HG02798 (cell line): ENCODE measurements around the gene MXRA5.
"Not testable (repeated sequence)": the region's sequence is repeated elsewhere in the genome, so short reads cannot be mapped to it uniquely, and the experiment has no call there.

Experiments used
- ATAC-seq: cut with Tn5 transposase; IDR thresholded peaks from one replicate; pipeline ENCODE4 v1.9.1; 2021; ENCODE audit warnings: mild to moderate bottlenecking; ENCODE audit not compliant: unreplicated experiment, poor library complexity

MXRA5 gene

GRCh38 chrX:3346501-3347259 lies at the start of gene MXRA5:
MXRA5 (minus strand) TSS chrX:3346652; CDS start chrX:3343833, 2,819 bp downstream.
- ATAC-seq = no peak

- no peak for ATAC-seq
Measured at GRCh38 chrX:3393581-3394111, 47.2 kb upstream of the MXRA5 start.

GRCh38 chrX:3393178-3393577 lies 46.7 kb upstream of the MXRA5 start:
- no peak for ATAC-seq

GRCh38 chrX:3388457-3388856 lies 42.0 kb upstream of the MXRA5 start:
- ATAC-seq = no peak

- no peak for ATAC-seq
Measured at GRCh38 chrX:3384327-3384726, 37.9 kb upstream of the MXRA5 start.

GRCh38 chrX:3380603-3381002 lies 34.2 kb upstream of the MXRA5 start:
- no peak for ATAC-seq

- no peak for ATAC-seq
Measured at GRCh38 chrX:3379111-3379510, 32.7 kb upstream of the MXRA5 start.

GRCh38 chrX:3378156-3378555 lies 31.7 kb upstream of the MXRA5 start:
- ATAC-seq = no peak

GRCh38 chrX:3377560-3377959 lies 31.1 kb upstream of the MXRA5 start:
- ATAC-seq = no peak

GRCh38 chrX:3375878-3376508 lies 29.5 kb upstream of the MXRA5 start:
- ATAC-seq = not testable (repeated sequence)

GRCh38 chrX:3374108-3374800 lies 27.8 kb upstream of the MXRA5 start:
- no peak for ATAC-seq

- ATAC-seq = no peak
Measured at GRCh38 chrX:3371163-3371562, 24.7 kb upstream of the MXRA5 start.

GRCh38 chrX:3370656-3371055 lies 24.2 kb upstream of the MXRA5 start:
- ATAC-seq = no peak

GRCh38 chrX:3362956-3363355 lies 16.5 kb upstream of the MXRA5 start:
- no peak for ATAC-seq

GRCh38 chrX:3360881-3361280 lies 14.4 kb upstream of the MXRA5 start:
- ATAC-seq = no peak

- not testable (repeated sequence) for ATAC-seq
Measured at GRCh38 chrX:3352741-3353140, 6.3 kb upstream of the MXRA5 start.

GRCh38 chrX:3351276-3351675 lies 4.8 kb upstream of the MXRA5 start:
- no peak for ATAC-seq

GRCh38 chrX:3348191-3348590 lies 1.7 kb upstream of the MXRA5 start:
- ATAC-seq = no peak

GRCh38 chrX:3345281-3346191 lies 916 bp downstream of the MXRA5 start:
- no peak for ATAC-seq

GRCh38 chrX:3343569-3343968 lies 2.9 kb downstream of the MXRA5 start:
- ATAC-seq = not testable (repeated sequence)
